GM18517 (cell line): Measurements from ENCODE around the gene UGT1A5.

Source experiments
- ATAC-seq: cut with Tn5 transposase; IDR thresholded peaks from one replicate; pipeline ENCODE4 v1.9.1; 2021; ENCODE audit warnings: mild to moderate bottlenecking, moderate library complexity; ENCODE audit not compliant: unreplicated experiment

UGT1A5 gene

DNA sequence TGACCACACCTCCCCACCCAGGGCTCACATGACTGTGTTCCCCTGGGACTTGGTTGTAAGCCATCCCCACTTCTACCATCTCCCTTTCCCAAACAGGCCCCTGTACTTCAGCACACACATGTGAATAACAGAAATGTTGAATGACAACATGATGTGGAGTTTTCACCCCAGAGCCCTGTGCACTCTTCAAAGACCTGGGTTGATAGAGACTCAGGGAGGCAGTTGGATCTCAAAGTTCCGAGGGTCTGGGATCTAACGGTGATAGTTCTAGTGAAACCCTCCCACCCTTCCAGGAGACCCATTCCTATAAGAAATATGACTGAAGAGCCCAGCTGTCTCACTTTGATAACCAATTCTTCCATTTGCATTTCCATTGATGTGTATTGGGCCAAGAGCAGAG is 65.3 kb downstream of the UGT1A5 start, which contains the start of gene MROH2A:
TSS of gene MROH2A (plus strand) at position 301 of the 400 bp plus-strand sequence. CDS start 1,029 bp downstream, outside the sequence.
- no peak for ATAC-seq

DNA sequence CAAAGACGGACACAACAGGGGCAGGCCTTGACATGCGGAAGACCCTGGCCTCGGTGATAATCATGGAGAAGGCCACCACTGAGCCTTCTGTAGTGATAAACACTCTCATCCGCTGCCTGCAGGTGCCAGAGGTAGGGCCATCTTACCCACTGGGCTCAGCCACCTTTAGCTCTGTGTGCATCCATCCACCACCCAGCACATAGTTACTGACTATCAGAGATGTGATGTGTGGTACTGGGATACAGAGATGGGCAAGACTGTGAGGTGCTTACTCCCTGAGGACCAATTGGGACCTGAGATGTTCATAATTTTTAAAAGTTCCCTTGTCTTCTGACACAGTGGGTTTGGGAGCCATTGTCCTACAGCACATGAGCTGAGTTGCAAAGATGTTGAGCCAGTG is 67.0 kb downstream of the UGT1A5 start:
- ATAC-seq, result no peak

DNA sequence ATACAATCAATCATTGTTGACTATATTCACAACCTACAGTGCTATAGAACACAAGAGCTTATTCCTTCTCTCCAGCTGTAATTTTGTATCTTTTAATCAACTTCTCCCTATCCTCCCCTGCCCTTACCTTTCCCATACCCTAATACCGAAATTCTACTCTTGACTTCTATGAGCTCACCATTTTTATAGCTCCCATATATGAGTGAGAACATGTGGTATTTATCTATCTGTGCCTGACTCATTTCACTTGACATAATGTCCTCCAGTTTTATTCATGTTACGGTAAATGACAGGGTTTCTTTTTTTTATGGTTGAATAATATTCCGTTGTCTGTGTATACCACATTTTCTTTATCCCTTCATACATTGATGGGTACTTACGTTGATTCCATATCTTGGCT is 68.1 kb downstream of the UGT1A5 start:
- no peak for ATAC-seq

DNA sequence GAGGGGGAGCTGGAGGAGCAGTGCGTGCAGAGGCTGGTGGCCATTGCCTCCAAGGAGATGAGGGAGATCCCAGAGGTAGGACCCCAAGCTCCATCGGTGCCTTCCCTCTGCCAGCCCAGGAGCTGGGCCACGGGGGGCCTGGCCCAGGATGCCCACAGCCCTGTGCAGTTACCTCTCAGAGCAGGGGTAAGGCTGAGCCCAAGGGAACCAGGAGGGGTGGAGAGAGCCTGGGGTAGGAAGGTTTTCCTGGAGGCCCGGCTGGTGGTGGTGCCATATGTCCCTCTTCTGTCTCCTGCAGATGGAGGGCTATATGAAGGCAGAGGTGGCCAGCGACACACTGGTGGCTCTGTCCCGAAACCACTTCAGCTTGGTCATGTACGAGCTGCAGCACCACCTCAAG is 76.8 kb downstream of the UGT1A5 start:
- no peak for ATAC-seq

DNA sequence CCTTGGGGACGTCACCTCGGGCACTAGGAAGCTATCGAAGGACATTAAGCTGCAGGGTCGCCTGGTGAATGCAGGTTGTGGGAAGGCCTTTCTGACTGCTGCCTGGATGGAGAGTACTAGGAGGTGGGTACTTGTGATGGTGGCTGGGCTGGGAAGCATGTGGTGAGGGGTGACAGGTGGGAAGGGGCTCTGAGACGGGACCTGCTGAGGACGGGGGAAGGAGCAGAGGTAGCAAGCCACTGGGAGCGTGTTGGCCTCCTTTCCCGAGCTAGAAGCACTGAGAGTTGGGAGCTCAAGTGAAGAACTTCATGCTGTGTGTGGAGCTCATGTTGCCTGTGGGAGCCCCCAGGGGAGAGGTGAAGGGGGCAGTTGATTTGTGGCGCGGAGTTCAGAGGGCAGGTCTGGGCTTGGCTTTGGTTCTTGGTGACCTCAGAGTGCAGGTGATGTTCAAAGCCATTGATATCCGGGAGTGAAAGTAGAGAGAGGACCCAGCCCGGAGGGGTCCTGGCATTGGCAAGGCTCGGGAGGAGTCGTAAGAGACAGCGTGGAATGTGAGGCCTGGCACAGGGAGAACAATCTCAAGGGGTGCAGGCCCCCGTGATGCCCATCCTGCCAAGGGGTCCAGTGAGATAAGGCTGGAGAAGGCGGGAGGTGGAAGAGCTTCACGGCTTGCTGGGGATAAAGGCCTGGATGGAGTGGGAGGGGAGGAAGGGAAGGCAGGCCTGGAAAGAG is 78.6 kb downstream of the UGT1A5 start:
- no peak for ATAC-seq

DNA sequence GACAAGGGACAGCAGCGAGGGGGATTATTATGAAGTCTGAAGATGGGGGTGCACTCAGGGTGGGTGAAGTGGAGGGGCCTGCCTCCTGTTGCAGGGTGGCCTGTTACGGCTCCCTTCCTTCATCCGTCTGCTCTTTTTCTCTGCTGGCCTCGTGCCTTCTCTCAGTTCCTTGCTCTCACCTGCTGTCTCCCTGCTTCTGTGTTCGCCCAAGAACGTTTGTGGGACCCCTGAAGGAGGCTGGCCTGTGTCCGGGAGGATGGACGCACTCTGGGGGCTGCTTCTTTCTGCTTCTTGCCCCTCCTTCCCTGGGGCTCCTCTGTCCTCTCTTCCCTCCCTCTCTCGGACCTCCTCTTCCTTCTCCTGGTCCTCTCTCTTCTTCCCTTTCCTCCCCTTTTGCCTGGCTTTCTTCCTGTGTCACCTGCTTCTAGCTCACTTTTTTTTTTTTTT is 79.2 kb downstream of the UGT1A5 start:
- no peak for ATAC-seq

DNA sequence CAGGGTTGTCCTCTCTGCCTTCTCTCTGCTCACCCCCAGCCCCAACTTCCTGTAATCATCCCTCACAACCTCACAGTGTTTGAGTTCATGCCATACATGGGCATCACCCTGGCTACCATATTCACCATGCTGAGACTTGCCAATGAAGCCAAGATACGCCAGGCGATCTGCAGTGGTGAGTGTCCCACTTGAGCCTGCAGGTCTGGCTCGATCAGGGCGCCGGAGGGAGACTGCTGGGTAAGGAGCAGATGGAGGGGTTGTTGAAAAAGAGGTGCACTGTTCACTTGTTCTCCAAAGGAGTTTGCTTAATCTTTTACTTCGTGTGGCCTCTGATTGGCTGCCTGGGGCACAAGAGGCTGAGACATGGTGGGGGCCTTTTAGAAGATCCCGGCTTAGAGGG is 80.0 kb downstream of the UGT1A5 start:
- ATAC-seq, result no peak

DNA sequence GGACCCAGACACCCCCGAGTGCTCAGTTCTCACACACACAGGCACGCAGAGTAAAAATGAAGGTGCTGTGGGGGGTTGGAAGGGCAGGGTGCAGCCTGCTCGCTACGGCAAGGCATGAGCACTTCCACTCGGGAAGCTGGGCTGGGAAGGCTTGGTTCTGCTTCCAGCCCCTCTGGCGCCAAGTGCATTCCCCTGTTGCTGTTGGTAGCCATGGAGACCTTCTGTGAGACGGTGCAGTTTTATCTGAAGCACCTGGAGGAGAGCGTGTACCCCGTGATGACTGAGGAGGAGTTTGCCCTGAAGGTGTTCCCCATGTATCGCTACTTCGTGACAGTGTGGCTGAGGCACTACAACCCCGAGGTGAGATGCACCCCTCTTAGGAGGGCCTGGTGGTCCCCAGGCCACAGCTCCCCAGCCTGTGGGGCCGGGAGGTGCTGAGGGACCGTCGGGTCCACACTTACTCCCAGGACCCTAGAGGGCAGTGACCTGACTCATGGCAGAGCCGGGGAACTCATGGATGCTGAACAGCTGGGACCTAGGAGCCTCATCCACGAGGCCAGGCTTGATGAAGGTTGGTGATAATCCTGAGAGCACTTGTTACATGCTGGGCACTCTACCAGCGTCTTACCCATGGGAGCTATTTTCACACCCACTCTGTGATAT is 80.9 kb downstream of the UGT1A5 start:
- ATAC-seq, result no peak

DNA sequence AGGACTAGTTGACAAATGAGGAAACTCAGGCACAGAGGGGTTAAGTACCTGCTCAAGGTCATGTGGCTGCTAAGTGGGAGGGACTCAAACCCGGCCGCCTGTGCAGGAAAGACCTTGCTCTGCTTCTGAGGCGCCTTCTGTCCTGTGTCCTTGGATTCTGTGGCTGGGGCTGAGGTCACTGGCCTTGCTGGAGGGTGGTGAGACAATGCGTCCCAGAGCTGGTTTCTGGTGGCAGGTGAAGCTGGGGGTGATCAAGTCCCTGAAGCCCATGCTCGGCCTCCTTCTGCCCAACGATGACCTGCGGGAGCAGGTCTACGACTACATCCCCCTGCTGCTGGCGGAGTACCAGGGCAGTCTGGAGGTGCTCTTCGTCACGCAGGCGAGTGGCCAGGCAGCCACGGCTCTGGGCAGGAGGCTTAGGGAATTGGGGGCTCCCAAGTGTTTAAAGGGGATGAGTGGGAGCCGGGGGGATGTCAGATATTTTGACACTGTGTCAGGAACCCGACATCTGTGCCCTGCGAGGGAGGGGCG is 81.5 kb downstream of the UGT1A5 start:
- no peak for ATAC-seq

DNA sequence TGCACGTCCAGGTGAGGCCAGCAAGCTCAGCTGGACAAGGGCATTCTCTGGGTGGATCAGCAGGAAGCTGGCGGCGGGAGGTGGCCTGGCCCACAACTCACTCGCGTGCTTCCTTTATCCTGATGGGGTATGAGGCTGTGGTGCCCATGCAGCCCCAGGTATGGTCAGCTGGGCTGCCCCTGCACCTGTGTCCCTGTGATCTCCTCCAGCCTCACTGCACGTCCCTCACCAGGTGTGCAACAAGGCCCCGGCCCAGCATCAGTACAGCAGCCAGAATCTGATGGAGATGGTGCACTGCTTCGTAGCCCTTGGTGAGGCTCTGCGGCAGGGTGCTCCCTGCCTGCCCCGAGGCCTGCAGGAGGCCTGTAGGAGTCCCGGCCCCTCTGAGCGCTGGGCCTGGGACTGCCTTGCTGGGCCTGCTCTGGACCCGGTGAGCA is 83.0 kb downstream of the UGT1A5 start:
- no peak for ATAC-seq

DNA sequence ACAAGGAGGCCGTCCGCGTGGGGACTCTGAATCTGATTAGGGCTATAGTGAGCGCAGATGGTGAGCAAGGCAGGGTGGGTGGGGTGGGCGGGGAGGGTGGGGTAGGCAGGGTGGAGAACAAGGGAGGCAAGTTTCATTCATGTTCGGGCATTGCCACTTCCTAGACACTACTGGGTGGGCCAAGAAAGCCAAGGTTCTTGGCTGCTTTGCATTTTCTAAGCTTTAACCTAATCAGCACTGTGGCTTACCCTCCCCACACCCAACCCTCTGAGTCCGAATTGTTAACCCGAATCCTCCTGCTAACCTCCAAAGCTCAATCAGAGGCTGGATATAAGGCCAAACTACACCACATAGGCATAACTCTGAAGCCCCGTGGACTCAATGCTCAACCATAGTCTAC is 83.5 kb downstream of the UGT1A5 start:
- no peak for ATAC-seq

DNA sequence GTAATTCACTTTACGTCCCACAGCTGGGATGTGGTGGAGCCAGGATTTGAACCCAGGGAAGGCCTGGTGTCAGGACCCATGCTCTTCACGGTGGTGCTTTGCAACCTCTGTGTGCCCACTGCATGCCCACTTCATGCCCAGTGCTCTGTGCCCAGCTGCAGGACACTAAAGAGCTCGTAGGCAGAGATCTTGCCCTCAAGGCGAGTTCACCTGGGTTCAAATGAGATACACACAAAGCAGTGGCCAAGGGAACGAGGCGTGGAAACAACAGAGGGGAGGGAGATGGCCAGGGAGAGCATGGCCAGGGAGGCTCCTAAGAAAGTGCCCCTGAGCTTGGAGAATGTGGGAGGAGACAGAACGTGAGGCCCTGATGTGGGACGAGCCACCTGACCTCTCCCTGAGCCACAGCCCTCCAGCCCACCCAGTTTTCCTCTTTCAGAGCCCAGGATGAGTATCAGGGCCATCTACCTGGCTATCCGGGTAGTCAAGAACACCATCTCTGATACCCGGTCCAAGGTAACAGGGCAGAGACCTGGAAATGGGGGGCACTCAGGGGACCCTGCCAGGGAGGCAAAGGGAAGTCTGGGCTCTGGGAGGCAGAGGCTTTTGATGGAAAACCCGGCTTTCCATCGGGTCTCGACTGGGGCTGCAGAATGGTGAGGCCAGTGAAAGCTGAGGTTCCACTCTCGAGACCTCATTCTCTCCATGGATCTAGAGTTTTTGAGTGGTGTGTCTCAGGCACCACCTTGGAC is 85.8 kb downstream of the UGT1A5 start:
- no peak for ATAC-seq

DNA sequence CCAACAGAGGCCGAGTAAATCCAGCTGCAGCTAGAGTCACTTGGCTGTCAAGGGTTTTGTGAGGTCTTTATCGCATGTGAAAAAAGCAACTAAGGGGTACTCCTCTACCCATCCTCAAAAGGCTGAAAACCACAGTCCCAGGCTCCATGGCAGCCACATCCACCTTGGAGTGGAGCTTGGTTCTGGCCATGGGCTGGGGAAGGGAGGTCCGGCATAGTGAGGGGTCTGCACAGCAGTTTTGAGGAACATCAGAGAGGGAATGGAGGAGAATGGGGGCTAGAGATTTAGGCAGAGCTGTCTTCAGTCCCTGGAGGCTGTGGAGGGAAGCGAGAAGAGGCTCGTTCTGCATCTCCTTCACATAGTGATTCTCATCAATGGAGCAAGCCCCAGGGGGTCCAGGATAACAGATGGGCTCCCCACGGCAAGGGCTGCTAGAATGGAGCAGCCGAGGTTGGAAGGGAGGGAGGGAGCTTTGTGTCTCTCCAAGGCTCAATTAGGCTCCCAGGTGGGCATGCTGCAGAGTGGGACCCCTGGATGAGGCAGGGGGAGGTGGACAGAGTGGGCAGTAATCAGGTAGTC is 86.5 kb downstream of the UGT1A5 start:
- ATAC-seq, result no peak

DNA sequence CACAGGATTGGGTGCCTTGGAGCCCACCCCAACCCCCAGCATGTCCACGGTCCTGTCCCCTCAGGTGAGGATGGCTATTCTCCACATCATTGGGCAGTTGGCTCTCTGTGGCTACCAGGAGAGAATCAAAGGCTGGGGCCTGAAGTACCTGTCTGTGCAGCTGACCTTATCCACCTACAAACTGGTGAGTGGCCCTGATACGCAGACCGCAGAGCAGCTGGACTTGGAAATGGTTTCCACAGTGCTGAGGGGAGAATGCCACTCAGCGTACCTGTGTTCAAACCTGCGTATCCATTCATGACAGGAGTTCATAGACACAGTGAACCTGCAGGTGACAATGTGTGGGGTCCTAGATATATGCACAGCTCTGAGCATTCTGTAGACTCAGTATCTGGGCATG is 87.0 kb downstream of the UGT1A5 start:
- ATAC-seq, result no peak

DNA sequence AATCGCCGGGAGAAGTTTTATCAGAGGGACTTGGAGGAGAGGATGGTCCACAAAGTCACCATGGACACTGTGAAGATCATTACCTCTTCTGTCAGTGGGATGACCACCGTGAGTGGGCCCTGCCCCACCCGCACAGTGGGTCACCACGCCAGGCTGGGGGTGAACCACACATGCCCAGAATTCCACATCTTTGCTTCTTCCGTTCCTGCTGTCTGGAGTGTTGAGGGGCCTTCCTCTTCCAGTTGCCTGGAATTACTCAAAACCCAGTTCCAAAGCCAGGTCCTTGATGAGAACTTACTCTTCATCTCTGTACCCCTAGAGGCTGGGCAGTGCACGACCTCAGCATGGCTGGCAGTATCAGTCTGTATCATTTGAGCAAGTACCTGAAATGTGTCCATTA is 87.5 kb downstream of the UGT1A5 start:
- no peak for ATAC-seq

DNA sequence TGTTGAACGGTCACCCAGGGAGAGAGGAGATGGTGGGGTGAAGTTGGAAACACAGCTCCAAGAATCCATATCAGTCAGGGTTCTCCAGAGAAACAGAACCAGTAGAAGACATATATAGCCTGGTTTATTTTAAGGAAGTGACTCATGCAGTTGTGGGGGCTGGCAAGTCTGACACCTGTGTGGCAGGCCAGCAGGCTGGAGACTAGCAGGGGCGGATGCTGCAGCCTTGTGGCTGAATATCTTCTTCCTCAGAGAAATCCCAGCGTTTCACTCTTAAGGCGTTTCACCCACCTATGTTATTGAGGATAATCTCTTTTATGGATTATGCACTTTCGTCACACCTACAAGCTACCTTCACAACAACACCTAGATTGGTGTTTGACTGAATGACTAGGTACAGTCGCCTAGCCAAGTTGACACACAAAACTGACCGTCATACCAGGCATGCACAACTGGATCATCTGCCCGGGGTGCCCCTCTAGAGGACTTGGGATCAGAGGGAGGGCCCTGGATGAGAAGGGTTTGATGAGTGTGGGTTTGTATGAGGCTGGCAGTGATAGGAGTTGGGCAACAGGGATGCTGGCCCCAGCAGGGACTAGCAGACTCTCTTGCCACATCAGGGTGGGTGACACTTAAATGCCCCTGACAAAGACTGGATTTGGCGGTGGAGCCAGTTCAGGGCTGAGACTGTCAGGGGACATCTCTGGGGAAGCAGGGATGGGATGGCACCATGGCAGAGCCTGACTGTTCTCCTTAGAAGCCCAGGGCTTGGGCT is 88.8 kb downstream of the UGT1A5 start:
- no peak for ATAC-seq

DNA sequence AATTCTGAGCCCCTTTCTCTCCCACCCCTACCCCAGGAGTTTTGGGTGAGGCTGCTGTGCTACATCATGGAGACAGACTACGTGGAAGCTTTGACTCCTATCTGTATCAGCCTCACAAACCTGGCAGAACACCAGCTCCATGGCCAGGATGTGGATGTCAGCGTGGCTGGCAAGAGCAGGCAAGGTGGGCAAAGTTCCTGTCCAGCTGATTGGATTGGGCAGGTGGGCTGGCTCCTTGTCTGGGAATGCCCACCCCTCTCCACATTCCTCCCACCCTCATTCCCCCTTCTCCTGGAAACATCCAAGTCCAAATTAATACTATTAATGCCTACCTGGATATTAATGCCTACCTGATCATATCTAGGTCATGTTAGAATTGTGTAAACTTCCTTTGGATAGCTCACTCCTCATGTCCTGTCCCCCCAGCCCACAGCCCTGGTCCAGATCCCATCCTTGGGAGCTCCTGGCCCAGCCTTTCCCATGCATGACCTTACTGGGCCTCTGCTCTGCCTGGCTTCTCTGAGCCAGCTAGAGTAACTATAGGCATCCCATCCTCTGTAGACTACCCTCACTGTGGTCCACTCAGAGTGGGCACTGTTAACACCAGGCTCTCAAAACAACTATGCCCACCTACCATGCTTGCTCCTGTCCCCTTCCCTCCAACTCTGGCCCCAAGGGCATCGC is 89.6 kb downstream of the UGT1A5 start:
- ATAC-seq, result no peak

DNA sequence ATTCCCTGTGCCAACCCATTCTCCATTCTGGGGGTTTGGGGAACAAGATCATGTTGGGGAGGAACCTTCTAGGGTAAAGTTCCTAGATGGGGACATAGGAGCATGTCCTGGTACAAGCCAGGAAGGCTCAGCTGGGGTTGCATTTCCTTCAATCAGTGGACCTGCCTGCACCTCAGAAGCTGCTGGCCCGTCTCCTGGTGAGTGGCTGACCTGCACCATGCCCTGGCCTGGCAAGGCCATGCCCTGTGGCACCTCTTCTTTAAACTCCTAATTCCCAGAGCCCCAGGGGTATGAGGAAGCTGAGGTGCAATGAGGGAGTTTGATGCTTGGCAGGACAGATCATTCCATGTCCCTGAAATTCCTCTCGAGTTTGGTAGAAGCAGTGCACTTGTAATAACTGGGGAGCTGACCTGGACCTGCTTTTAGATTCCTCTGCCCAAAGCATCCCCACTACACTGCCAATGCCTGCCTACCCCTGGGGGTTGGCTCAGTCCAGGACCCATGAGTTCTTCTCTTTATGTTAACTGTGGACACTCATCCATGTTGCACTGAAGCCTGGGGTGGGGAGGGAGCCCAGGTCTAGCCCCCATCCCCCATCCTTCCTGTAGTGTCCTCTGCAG is 90.7 kb downstream of the UGT1A5 start:
- no peak for ATAC-seq

DNA sequence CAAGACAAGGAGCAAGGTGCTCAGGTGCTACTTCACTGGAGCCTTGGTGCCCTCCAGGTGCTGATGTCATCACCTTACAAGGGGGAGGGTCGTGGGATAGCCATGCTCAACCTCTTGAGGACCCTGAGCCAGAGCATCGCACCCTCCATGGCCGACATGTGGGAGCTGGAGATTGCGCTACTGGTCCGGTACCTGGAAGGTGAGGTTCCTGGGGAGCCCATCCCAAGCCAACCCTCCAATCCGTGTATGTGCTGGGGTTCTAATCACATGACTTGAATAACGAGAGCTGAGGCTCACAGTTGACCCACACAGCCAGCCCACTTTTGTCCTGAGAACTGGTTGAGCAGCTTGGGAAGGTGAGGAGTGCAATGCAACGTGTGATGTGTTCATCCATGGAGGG is 91.3 kb downstream of the UGT1A5 start:
- no peak for ATAC-seq
